Caki2 (cell line): ENCODE data around the gene NDRG3. TPM values are rescaled to one million over a fixed set of nuclear protein-coding genes. Genes with fewer than 3 reads are reported as not detected.
"Not testable (repeated sequence)": the region's sequence is repeated elsewhere in the genome, so short reads cannot be mapped to it uniquely, and the experiment has no call there.

Source experiments
- DNase-seq: peaks from one replicate; pipeline ENCODE4 v3.0.0-alpha.2; 2015; ENCODE audit warnings: low read depth
- in situ Hi-C: cut with HindIII; loops from 2 replicates; pipeline ENCODE4 v1.10.0; 2016; ENCODE audit warnings: low sequenced_read_pairs, low pct_unique_long_range_greater_than_20kb, mixed read lengths
- total RNA-seq: library from RNA; depleted of rRNA; stranded (reverse); fragments of >200 nt; shearing (Covaris generic); gene quantifications from 2 replicates; pipeline ENCODE4 v1.2.3, GENCODE V29; 2014; ENCODE audit warnings: low replicate concordance

Gene NDRG3
- total RNA-seq, 1 experiment from 2014 or later, result 23.5 TPM

GRCh38 chr20:36717657-36718056, 28.2 kb downstream of the NDRG3 start:
- DNase-seq, result no peak
- in situ Hi-C loops, result no loop called here

GRCh38 chr20:36717021-36717420, 28.9 kb downstream of the NDRG3 start:
- no peak for DNase-seq
- in situ Hi-C loops, result no loop called here

DNA sequence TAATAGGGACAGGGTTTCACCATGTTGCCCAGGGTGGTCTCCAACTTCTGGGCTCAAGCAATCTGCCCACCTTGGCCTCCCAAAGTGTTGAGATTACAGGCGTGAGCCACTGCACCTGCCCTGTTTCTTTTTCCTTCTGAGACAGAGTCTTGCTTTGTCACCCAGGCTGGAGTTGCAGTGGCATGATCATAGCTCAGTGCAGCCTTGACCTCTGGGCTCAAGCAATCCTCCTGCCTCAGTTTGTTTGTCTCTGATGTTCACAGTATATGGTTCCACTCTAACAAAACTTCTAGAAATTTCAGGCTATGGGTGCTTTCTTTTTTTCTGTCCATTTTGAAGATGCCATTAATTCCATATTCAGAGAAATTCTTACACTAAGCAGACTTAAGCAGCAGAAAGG, 33.1 kb downstream of the NDRG3 start:
- in situ Hi-C loops, result no loop called here
- DNase-seq, result no peak

- no peak for DNase-seq
- in situ Hi-C loops, result no loop called here
Measured at GRCh38 chr20:36709126-36709525, 36.8 kb downstream of the NDRG3 start.

DNA sequence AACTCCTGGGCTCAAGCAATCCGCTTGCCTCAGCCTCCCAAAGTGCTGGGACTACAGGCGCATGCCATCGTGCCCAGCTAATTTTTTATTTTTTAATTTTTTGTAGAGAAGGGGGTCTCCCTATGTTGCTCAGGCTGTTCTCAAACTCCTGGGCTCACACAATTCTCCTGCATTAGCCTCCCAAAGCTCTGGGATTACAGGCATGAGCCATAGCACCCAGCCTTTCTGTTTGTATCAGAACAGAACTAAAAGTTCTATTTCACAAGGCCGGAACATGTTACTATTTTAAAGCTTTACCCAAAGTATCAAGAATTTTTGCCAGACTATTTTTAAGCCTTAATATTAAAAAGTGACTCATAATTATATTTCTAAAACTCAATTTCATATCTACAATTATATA, 42.4 kb downstream of the NDRG3 start:
- in situ Hi-C loops, result no loop called here
- DNase-seq, result no peak

GRCh38 chr20:36700438-36700837, 45.5 kb downstream of the NDRG3 start:
- in situ Hi-C loops, result no loop called here
- no peak for DNase-seq

- DNase-seq, in situ Hi-C loops: not testable (repeated sequence)
Measured at GRCh38 chr20:36695467-36695866, 50.4 kb downstream of the NDRG3 start.

DNA sequence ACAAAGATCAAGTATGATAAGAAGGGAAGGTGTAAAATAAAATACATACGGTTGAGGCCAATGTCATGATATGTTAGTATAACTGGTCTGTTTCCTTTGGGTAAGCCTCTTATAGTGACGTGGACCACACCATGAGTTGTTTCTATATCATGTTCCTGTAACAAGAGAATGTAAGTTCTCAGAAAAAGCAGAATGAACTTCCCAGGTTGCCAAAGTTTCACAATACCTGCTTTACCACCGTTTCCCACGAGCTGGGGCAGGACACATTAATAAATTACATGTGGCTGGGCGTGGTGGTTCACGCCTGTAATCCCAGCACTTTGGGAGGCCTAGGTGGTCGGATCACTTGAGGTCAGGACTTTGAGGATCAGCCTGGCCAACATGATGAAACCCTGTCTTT, 57.3 kb downstream of the NDRG3 start:
- in situ Hi-C loops, result no loop called here
- DNase-seq, result no peak

DNA sequence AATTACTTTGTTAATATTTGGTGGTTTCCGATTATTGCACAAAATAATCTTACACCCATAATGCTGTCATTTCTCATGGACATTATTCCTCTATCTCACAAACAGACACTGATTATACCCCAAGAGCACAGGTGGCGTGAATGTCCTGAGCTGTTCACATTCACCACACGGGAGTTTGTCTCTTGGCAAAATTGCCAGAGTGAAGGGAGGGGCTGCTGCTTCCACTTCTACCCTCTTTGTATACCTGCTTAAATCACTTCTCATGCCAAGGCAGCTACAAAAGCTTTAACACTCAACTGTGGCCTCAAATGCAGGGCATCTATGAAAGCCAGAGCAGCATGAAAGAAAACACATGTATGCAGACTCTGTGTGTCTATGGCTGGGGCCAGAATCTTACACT, 58.0 kb downstream of the NDRG3 start:
- DNase-seq, result no peak
- in situ Hi-C loops, result no loop called here

DNA sequence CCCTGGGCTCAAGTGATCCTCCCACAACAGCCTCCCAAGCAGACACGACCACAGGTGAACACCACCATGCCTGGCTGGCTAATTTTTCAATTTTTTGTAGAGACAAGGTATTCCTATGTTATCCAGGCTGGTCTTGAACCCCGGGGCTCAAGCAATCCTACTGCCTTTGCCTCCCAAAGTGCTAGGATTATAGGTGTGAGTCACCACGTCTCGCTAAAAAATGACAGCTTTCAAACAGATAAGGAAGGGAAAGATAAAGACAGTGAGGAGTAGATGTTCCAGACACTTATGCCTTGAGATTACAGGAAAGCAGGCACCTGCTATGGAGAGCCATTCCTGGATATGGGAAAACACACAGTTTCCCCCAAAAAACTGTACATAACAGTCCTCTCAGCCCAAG, 58.9 kb downstream of the NDRG3 start:
- DNase-seq, result no peak
- in situ Hi-C loops, result no loop called here

GRCh38 chr20:36686504-36686903, 59.4 kb downstream of the NDRG3 start:
- DNase-seq, result no peak
- in situ Hi-C loops, result no loop called here

- no peak for DNase-seq
- in situ Hi-C loops, result no loop called here
Measured at GRCh38 chr20:36684747-36685146, 61.1 kb downstream of the NDRG3 start.

DNA sequence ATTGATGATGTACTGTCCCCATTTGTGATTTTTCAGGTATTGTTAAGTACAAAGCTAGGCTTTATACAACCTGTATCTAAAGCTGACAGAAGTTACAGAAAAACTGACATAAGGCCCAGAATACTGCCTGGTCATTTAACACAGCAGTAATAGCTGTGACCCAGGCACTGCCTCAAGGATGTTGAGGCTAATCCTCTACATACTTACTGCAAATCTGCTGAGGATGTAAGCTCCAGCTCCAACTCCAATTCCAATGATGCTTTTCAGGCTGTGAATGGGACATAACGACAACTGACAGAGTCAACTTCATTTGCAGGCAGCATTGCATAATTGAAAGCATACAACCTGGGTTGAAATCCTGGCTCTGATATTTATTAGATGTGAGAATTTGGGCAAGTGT, 63.6 kb downstream of the NDRG3 start:
- in situ Hi-C loops, result no loop called here
- no peak for DNase-seq

DNA sequence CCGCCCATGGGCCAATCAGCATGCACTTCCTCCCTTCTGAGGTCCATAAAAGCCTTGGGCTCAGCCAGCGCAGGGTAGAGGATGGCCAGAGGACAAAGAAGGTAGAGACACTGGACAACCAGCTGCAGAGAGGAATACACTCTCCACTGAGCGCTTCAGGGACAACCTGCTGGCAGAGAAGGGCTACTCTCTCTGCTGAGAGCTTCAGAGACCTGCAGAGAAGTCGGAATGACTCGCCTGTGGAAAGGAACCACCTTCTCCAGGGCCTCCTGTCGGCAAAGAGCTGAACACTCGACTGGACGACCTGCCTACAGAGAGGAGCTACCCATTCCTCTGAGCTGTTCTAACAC, 68.5 kb downstream of the NDRG3 start:
- DNase-seq, result no peak
- in situ Hi-C loops, result no loop called here

- no peak for DNase-seq
- in situ Hi-C loops, result no loop called here
Measured at GRCh38 chr20:36676701-36677421, 69.0 kb downstream of the NDRG3 start.

DNA sequence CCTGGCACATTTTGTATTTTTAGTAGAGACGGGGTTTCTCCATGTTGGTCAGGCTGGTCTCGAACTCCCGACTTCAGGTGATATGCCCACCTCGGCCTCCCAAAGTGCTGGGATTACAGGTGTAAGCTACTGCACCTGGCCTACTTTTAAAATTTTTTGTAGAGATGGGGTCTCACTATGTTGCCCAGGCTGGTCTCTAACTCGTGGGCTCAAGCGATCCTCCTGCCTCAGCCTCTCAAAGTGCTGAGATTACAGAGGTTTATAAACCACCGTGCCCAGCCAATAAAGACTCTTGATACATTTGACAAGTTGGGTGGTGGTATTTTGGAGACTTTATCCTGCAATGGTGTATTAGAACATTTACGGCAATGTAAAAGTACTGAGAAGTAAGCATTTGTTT, 70.3 kb downstream of the NDRG3 start:
- DNase-seq, in situ Hi-C loops: not testable (repeated sequence)

DNA sequence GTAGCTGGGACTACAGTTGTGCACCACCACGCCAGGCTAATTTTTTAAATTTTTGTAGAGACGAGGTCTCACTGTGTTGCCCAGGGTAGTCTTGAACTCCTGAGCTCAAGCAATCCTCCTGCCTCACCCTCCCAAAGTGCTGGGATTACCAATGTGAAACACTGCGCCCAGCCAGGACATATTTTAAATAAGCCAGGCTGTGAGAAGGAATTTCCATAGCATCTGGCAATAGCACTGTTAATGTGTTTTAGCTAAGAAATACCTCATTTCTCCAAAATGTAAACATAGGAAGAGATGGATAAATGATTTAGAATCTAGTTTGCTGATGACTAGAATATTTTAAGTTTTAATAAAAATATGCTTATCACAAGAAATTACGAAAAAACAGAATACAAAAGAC, 72.9 kb downstream of the NDRG3 start:
- DNase-seq, result no peak
- in situ Hi-C loops, result no loop called here

- DNase-seq, result no peak
- in situ Hi-C loops, result no loop called here
Measured at GRCh38 chr20:36670665-36671357, 75.1 kb downstream of the NDRG3 start.

GRCh38 chr20:36666181-36666740, 79.6 kb downstream of the NDRG3 start:
- in situ Hi-C loops, result no loop called here
- DNase-seq, result no peak

DNA sequence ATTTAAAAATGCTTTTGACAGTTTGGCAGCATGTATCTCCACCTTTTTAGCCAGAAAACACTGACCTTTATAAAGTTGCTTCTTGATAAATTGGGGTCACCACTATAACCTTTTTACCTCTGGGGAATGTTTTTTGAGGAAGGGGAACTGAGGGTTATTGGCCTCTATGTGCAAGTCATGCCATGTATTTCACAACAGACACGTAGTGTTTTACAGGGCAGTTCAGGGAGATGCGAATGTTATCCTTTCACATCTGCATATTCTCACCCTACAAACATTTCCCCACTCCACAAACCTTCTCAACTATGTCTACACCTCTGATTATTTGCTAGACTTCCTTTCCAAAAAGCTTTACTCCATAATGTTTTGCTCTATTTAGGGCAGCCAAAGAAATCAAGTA, 82.9 kb downstream of the NDRG3 start:
- DNase-seq, result no peak
- in situ Hi-C loops, result no loop called here
